Measurements from ENCODE around the gene PSTK.

PSTK gene

DNA sequence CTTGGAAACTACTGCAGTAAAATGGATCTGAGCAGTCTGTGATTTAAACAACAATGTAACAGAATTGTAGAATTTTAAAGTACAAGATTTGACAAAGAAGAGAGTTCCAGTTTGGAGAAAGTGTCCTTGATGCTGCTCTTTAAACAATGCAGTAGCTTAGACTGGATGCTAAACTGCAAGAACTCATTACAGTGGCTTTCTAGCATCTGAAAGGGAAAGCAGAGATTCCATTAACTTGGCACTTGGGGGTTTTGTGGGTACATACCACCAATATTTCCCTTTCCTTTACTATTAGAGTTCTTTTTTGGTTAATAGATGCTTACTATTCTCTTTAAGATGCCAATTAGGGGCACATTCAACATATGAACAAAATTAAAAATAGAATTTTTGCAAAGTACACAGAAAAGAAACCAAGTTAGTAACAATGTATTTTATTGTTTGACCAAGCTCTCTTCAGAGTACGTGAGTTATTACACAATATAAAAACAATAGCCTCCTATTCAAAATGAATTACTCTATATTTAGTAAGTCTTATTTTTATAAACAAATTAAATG, 11.9 kb downstream of the PSTK start:
- TF ChIP-seq CTCF (IDR thresholded peaks at IDR 0.05; ENCODE audit: borderline replicate concordance, insufficient read depth, low read depth, low read length) = no peak
- H3K4me3 ChIP-seq (ENCODE audit: low read depth, low read length) = no peak overlapping the region

GRCh38 chr10:122993797-122994336, 13.7 kb downstream of the PSTK start:
- no peak overlapping the region for H3K4me3 ChIP-seq (ENCODE audit: low read depth, low read length)
- TF ChIP-seq CTCF (IDR thresholded peaks at IDR 0.05; ENCODE audit: borderline replicate concordance, insufficient read depth, low read depth, low read length) = no peak

GRCh38 chr10:122995936-122996335, 15.7 kb downstream of the PSTK start:
- no peak overlapping the region for H3K4me3 ChIP-seq (ENCODE audit: low read depth, low read length)
- TF ChIP-seq CTCF (IDR thresholded peaks at IDR 0.05; ENCODE audit: borderline replicate concordance, insufficient read depth, low read depth, low read length) = no peak

GRCh38 chr10:122997864-122998263, 17.7 kb downstream of the PSTK start:
- no peak overlapping the region for H3K4me3 ChIP-seq (ENCODE audit: low read depth, low read length)
- TF ChIP-seq CTCF (IDR thresholded peaks at IDR 0.05; ENCODE audit: borderline replicate concordance, insufficient read depth, low read depth, low read length) = no peak

- no peak for TF ChIP-seq CTCF (IDR thresholded peaks at IDR 0.05; ENCODE audit: borderline replicate concordance, insufficient read depth, low read depth, low read length)
- H3K4me3 ChIP-seq (ENCODE audit: low read depth, low read length) = no peak overlapping the region
Observed at GRCh38 chr10:122998360-122998917, 18.2 kb downstream of the PSTK start.

GRCh38 chr10:122998934-122999333, 18.7 kb downstream of the PSTK start:
- TF ChIP-seq CTCF (IDR thresholded peaks at IDR 0.05; ENCODE audit: borderline replicate concordance, insufficient read depth, low read depth, low read length) = no peak
- no peak overlapping the region for H3K4me3 ChIP-seq (ENCODE audit: low read depth, low read length)

DNA sequence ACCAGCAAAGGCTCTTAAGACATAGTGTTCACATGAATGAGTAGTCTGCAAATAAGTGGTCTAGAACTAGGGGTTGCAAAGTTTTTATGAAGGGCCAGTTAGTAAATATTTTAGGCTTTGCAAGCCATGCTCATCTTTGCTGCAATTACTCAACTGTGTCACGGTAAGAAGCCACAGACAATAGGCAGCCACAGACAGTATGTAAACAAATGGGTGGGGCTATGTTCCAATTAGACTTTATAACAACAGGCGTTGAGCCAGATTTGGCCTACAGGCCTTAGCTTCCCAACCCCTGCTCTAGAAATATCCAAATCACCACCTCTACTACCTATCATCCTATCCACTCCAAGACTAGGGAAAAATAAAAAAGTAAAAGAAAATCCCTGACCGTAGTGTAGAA, 19.1 kb downstream of the PSTK start:
- TF ChIP-seq CTCF (IDR thresholded peaks at IDR 0.05; ENCODE audit: borderline replicate concordance, insufficient read depth, low read depth, low read length) = no peak
- H3K4me3 ChIP-seq (ENCODE audit: low read depth, low read length) = no peak overlapping the region
